Stimulated activated CD4-positive, alpha-beta T cell treated with anti-CD3 and anti-CD28 coated beads, Interleukin-4, amount 100 ng/mL, for 4 hours (primary cell): ENCODE measurements around the gene PIGQ.

Experiments used
- DNase-seq, 2 experiments: peaks; one replicate each; pipeline ENCODE4 v3.0.0-alpha.2; 2020

PIGQ gene

DNA sequence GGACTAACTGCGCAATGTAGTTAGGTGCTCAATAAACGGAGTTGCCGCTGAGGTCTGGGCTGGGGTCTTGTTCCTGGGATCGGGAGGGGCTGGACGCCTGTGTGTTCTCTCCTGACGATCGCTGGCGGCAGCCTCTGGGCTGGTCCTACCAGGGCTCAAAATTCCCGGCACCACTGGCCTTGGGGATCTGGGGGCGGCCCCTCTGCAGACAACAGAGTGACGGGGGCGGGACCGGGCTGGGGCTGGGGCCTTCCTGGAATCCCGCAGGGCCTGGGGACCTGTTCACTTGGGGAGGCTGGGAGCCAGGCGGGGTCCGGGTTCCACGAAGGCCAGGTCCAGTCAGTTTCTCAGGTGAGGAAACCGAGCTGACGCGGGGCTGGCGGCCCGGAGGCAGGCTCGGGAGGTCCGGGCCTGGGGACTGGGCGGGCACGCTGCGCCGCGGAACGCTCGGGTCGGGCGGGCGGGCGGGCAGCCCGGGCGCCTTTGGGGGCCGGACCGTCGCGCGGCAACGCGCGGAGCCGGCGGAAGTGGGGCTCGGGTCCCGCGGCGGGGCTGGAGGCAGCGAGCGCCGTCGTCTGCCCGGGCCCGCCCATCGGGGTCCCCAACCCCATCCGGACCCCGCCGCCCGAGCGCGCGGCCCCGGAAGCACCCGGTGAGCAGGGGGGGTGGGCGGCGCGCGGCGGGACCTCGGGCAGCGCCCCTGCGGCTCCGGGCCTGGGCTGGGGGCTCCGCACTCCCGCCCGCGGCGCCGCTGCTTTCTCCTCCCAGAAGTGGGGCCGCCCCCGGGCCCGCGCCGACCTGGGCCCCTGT is at the start of gene PIGQ:
TSS of gene PIGQ (plus strand) at position 524 of the 810 bp plus-strand sequence. CDS start 4,107 bp downstream, outside the sequence.
- peak; percentile 49 to 68 for DNase-seq

DNA sequence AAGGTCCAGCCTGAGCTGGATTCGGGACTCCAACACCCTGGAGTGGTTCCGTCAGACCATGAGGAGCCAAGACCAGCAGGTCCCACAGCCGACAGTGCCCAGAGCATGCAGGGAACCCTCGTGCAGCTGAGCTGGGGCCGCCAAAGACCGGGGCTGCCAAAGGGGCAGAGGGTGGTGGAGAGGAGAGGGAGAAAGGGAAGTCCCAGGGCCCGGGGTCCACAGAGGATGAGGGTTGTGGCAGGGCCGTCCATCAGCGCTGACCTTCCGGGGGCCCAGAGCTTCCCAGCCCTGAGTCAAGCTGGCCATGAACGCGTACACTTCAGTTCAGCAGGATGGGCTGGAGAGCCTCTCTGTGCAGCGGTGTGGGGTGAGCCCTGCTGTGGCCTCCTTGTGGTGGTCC is 48.9 kb upstream of the PIGQ start:
- no peak for DNase-seq

DNA sequence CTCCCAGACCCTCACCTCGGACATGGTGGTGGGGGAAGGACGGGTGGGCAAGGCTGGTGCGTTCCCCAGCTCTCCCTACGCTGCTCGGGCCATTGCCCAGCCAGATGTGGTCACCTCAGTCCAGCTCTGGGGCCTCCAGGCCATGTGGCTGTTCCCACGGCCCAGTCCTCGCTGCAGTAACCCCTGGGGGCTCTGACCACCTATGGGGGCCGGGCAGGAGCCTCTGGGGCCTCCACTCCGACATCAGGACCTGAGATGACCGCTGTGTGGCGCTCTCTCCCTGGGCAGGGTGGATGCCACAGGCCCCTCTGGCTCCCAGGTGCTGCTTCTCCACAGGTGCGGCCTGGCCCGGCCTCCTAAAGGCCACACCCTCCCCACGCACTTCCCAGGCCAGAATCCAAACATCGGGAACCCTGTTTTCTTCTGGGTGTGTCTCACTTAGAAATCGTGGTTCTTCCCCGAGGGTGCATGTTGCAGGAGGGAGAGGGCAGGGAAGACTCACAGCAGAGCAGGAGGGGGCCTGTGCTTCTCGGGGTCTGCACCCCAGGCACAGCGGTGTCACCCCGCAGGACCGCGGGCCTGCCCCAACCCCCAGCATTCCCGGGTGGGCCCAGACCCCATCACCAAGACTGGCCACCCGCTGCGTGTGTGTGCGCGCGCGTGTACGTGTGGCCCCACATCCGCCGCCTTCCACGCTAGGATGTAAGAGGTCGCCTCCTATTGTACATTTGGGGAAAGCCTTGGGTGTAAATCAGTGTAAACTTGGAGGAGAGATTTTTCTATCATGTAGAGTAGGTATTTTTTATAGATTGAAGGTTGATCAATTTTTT is 48.2 kb upstream of the PIGQ start:
- no peak for DNase-seq

DNA sequence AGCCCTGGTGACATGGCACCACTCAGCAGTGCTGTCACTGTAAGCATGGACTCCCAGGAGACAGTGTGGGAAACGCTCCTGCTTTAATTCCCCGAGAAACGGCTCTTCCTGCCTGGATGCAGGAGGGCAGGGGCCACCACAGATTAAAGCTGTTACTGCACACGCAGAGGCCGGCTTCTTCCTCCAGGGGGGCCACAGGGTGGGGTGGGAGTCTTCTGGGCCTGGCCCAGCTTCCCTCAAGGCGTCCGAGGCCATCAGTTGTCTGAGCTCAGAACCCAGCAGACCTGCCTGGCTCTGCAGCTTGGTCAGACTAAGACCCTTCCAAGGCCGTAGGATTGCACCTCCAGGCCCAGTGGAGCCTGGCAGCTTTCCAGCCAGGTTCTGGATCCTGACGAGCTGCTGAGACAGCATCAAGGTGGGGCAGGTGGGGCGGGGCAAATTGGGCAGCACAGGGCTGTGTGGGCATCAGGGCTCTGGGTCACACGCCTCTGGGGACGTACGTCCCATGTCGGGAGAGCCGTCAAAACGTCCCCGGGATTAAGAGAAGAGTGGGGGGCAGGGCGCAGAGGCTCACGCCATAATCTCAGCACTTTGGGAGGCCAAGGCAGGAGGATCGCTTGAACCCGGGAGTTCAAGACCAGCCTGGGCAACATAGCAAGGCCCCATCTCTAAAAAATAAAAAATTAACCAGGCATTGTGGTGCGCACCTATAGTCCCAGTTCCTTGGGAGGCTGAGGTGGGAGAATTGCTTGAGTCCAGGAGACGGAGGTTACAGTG is 47.3 kb upstream of the PIGQ start:
- no peak for DNase-seq

DNA sequence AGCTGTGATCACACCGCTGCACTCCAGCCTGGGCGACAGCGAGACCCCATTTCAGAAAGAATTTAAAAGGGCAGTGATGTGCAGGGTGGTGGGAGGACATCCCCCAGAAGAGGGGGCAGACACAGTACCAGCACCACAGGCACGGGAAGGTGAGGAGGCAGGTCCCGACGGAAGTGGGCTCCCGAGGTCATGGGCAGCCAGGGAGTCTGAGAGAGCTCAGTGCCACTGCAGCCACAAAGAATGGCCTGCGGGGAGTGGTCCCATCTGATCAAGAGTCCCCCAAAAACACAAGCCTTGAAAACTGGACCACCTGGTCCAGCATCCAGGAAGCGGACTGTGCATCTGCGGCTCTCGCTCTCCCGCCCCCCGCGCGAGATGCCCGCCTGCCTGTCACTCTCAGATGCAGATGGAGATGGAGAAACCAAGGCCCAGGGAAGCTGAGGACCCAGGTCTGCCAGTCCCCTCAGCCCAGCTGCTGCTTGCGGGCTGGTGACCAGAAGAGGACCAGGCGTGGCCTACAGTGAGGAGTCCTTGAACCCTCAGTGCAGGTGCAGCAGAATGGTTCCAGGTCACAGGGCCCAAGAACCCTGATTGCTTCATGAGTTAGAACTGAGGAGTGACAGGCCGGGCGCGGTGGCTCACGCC is 46.5 kb upstream of the PIGQ start:
- DNase-seq: no peak

DNA sequence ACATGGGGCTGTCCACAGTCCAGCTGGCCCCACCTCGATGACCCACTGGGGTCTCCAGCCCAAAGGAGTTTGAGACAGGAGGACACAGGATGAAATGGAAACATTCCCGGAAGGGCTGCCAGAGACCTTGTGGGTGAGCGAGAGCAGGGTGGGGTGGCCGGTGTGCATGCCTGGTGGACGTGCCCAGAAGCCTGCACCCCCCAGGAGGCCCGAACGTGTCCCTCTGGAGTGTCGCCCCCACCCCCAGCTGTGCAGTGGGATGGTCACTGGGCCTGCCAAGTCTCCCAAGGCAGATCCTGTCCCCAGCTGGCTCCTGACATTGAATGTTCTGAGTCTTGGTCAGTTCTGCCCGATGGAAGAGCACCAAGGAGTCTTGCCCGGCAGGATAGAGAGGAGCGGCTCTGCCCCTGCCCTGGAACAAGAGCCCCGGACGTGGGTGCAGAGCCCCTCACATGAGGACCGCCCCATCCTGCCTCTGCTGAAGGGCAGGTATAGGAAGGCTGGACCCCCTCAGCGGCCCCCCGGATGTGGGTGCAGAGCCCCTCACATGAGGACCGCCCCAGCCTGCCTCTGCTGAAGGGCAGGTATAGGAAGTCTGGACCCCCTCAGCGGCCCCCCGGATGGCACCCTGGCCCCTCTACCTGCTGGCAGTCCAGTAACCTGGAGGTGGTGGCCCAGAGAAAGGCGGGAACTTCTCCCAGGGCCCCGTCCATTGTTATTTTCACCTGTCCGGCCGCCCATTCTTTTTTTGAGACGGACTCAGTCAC is 45.3 kb upstream of the PIGQ start:
- no peak for DNase-seq

DNA sequence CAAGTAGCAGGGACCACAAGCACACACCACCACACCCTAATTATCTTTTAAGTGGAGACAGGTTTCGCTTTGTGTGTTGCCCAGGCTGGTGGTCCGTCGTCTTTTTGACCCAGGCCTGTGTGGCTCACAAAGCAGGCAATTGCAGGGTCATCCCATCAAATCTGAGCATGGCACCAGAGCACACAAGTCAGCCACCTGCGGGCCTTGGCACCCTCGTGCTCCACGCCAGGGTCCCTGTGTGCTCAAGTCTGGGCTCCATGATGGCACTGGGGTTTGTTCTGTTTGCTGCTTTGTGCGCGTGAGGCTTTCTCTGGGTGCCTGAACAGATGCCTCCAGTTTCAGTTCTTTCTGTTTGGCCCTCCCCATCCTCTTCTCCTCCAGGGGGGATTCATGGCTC is 44.6 kb upstream of the PIGQ start:
- DNase-seq: no peak

DNA sequence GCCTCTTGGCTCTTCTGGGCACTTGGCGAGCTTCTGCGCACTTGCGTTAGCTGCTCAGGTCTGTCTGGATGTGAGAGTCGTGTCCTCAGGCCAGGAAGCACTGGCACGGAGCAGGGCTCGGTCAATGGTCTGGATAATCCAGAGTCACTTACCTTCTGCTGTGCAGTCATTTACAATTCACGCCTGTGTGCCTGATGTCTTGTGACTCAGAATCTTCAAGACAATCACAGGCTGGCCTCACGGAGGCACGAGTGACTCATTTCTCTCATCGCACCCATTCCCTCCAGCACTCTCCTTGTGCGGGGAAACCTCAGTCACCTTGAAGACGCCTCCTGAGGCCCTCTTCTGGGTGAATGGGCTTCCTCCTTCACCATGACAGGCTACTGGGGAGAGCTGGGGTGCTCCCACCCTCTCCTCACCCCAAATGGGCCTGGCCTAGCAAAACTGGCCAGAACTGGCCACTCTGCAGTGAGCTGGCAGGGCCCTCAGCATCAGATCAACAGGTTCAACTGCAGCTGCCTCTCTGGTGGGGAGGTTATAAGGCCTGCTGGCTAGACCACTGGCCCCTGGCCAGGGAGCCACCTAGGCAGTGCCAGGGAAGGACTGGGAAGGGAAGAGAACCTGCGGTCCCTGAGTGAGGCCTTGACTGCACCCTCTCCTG is 44.1 kb upstream of the PIGQ start:
- DNase-seq: peak; percentile 66 to 85

DNA sequence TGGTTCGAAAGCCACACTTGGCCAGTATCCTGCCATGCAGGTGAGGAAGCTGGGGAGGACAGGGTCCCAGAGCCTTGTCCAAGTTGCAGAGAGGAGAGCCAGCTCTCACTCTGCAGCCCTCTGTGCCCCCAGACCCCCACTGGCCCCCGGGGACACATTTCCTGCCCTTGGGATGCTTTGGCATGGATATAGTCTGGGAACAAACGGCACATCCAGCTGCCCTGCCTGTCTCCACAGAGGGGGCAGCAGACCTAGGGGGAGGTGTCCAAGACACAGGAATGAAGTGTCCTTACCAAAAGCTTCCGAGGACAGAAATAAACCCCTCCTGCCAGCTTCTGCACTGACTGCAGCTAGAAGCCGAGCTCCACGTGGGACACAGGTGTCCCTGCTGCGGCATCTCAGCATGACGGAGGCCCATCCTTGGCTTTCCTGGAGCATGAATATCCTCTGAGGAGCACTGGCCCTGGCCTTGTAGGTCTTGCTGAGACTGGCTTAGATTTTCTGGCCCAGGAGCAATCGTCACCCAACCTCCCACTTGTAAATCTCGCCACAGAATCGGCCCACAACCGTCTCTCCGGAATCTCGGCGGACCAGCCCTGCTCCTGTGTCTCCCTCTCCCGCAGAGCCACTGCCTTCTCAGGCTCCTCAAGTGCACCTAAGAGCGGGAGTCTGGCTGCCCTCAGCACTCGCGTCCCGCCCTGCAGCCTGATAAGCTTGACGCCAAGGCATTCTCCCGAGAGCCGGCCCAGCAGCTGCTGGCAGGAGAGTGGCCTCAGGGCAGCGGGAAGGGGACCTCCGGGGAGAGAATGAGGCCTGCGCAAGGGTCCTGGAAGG is 43.4 kb upstream of the PIGQ start:
- DNase-seq: peak in 1 of 2 experiments; percentile 21

DNA sequence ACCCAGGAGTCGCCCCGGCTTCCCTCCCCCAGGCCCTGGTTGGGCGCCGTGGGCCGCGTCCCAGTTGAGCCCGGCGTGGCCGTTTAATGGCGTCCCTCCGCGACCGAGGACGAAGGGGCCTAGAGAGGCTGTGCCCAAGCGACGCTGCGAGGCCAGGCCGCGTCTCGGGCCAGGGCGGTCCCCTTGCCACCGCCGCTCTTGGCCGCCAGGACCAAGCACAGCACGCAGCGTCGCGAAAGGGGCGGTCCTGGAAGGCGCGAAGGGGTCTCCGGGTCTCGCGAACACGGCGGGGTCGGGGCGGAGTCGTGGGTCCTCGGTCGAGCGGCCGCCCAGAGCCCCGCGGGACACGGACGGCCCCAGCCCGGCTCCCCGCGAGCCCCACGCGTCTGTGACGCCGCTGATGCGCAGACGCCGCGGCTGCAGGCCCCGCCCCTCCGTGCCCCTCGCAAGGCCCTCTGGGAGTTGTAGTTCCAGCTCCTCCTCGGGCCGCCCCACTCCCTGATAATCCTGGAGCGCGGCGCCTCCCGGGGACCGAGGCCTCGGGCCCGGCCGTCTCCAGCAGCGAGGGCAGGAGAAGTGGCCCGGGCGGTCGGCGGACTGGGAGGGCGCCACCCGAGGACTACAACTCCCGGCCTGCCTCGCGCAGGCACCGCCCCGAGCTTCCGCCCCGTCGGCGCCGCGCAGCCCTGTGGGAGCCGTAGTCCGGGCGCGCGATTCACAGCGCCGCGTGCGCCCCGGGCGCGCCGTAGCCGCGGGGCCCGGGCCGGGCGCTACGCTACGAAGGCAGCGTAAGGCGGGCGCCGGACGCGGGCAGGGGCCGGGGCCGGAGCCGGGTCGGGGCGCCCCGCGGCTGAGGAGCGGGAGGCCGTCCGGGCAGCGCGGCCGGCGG is 42.5 kb upstream of the PIGQ start, which contains the start of gene CAPN15:
TSS of gene CAPN15 (plus strand) at position 698 of the 889 bp plus-strand sequence. CDS start 19,127 bp downstream, outside the sequence.
- DNase-seq: peak; percentile 81 to 83

DNA sequence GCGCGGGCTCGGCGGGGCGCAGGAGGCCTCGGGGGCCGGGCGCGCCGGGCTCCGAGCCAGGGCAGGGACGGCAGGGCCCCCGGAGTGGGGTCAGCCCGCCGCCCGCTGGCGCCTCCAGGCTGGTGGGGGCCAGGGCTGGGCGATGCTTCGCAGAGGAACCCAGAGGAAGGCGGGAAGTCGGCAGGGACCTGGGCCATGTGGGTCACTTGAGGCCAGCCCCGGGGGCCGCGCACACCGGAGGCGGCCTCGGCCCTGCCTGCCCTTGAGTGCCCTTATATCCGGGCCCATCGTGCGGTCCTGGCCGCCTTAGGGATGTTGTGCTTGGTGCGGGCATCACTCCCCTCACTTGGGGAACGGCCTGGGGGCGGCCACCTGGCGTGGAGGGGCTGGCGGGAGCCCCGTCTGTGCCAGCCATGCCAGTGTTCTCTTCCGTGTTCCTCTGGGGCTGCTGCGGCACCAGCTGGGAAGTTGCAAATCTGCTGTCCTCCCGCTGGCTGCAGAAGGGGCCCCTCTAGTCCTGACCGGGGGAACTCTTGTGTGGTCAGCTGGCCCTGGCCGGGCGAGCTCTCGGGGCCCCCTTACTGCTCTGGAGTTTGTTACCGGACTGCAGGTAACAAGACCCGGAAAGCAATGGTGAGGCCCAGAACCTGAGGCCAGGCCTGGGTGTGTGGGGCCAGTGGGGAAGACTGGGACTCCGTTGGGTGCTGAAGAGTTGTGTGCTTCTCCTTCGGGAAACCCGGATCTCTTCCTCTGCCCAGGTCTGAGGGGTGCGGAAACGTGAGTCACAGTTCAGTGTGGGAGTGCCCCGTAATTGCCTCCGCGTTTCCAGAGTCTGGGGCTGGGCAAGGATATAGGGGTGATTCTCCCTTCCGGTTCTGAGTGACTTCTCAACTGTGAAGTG is 41.4 kb upstream of the PIGQ start:
- peak; percentile 37 to 55 for DNase-seq

DNA sequence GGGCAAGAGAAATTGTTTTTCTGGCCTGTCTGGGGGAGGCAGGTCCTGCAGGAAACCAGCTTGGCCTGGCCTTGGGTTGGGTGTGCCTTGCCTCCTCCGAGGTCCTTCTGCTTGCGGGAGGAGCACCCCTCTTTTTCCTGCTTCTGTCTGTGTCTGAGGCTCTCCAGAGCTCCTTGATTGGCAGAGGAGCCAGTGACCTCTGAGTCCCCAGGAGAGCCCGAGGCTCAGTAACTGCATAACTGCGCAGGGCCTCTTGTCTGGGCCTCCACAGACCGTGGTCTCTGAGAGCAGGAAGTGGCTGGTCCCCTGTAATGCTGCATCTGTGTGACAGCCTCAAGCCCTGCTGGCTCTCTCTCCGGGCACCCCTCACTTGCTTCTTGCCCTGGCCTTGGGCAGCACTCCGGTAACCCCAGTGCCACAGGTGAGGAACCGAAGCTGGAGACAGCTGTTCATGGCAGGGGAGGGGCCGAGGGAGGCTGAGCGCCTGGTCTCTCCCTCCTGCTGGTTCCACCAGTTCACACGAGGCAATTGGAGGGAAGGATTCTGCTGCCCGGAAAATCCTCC is 40.7 kb upstream of the PIGQ start:
- DNase-seq: no peak

DNA sequence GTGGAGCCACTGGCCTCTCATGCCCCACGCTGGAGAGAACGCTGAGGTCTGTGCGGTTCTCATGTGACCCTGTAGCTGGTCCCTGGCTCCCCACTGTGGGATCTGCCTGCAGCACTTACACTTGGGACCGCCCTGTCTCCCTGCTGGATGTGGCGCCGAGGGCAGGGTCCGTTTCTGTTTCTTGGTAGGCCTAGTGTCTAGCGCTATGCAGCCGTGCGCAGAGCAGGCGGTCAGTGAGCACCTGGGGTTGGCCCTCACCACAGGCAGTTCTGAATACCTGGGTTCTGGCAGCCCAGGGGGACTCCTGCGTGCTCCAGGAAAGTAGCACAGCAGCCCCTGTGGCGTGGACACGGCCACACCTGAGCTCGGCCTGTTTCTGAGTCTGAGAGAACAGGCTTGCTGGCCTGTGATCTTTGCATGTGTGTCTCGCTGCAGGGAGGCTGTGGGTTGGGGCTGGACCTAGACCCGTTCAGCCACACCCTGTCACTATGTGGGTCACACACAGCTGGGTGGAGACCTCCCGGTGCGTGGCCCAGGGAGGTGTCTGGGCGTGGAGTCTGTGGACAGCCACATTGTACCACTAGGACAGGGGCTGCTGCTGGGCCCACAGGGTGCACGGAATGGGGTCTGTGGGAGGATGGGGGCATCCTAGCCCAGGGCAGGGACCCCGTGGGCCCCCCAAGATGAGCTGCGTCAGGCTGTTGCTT is 39.5 kb upstream of the PIGQ start:
- DNase-seq: no peak

DNA sequence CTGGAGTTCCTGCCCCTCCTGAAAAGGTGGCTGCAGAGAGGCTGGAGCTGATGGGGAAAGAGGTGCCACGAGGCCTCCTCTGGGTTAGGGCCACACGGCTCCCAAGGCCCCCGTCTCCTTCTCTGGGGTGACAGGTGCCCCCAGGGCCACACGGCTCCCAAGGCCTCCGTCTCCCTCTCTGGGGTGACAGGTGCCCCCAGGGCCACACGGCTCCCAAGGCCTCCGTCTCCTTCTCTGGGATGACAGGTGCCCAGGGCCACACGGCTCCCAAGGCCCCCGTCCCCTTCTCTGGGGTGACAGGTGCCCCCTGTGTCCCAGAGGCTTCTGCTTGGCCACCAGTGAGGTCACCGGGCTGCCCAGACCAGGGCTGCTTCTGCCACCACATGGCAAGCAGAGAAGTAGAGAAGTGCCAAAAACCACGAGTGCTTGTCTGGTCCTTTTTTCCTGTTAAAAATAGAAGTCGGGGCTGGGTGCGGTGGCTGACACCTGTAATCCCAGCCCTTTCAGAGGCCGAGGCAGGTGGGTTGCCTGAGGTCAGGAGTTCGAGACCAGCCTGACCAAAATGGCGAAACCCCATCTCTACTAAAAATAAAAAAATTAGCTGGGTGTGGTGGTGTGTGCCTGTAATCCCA is 38.2 kb upstream of the PIGQ start:
- no peak for DNase-seq

DNA sequence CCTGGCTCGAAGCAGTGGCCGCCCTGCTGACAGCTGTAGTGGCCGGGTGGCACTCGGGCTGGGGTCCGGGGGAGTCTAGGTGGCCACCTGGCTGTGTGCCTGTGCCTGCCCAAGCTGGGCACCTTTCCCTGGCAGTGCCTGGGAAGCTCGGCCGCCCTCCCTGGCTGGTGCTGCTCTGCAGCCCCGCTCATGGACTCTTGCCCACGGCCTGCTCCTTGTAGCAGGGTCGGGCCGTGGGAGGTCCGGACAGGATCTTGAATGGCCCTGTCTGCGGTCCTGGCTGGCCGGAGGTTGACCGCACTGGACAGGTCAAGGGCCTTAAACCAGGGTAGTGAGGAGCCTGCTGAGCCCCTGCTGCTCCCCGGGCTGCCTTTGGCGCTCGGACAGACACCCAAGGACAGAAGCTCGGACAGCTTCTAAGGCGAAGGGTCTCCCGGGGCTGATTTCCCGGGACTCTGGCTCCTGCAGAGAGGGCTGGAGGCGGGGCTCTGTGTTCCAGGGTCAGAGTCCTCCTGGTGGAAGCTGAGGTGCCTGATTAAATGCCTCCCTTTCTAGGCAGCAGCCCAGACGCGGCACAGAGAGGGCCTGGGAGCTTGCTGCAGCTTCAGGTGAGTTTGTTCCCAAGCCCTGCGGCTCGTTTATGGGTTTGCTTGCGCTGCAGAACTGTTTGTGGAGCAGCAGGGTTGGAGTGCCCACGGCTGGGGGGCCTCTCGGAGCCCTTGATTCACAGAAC is 36.2 kb upstream of the PIGQ start:
- no peak for DNase-seq

DNA sequence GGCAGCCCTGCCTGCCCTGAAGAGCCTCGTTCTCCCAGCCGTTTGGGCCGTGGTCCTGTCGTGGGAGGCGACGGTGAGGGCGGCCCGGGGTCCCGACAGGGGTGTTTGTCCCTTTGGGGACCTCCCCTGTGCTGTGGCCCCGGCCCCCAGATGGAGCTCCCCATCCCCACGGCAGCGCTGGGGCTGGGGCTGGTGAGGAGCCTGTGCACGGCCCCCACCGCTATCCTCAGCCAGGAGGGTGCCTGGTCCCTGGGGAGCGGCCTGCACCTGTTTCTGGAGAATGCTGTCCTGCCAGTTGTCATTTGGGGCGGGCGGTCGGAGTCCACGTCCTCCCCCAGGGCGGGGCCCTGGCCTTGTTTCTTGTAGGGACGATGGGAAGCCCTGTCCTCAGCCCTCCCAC is 35.6 kb upstream of the PIGQ start:
- no peak for DNase-seq
